Measurements from ENCODE around the gene CPLX4.

GRCh38 chr18:59249199-59249774 is 69.2 kb downstream of the CPLX4 start:
- TF ChIP-seq CTCF (optimal IDR thresholded peaks at IDR 0.05 in 1 of 3, IDR thresholded peaks at IDR 0.05 in 1 of 3, conservative IDR thresholded peaks at IDR 0.05 in 1 of 3; ENCODE audit: extremely low read depth in 1 of 3, insufficient read depth in 2 of 3, low read length in 3 of 3) = peak; percentile 67 to 84 (median 84)
- no peak for TF ChIP-seq EZH2 (IDR thresholded peaks at IDR 0.05; ENCODE audit: low read length)

Measured in keratinocyte (primary cell).